Activated CD4-positive, alpha-beta T cell treated with anti-CD3 and anti-CD28 coated beads, Interleukin-2, amount 50 U/mL, for 16 hours (primary cell): ENCODE results near the gene TMEM184A.

Experiments used
- DNase-seq: peaks from one replicate; pipeline ENCODE4 v3.0.0-alpha.2; 2020

The TMEM184A gene

DNA sequence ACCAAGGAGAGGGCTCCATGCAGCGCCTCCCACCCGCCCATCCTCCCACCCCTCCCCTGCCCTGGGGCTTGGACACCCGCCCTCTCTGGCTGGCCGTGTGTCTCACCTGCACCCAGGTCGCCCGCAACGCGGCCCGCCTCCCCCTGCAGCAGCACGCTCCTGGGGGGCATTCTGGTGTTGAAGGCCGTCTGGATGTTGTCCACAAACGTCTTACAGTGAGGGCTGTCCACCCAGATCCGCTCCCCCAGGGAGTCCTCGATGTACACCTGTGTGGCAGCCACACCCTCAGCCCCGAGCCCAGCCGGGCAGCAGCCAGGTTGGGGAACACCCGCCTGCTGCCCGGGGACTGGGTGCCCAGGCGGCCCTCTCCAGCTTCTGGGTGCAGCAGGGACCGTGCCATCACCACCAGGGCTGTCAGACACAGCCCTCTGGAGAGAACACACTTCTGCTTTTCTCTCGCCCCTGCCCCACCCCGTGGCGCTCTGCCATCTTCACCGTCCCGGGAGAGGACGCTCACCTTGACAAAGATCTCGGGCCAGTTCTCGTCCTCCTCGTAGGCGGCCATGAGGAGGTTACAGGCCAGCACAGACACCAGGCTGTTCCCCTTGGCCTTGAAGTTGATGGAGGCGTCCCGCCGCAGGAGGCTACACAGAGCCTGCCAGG, 56.5 kb downstream of the TMEM184A start:
- no peak for DNase-seq

DNA sequence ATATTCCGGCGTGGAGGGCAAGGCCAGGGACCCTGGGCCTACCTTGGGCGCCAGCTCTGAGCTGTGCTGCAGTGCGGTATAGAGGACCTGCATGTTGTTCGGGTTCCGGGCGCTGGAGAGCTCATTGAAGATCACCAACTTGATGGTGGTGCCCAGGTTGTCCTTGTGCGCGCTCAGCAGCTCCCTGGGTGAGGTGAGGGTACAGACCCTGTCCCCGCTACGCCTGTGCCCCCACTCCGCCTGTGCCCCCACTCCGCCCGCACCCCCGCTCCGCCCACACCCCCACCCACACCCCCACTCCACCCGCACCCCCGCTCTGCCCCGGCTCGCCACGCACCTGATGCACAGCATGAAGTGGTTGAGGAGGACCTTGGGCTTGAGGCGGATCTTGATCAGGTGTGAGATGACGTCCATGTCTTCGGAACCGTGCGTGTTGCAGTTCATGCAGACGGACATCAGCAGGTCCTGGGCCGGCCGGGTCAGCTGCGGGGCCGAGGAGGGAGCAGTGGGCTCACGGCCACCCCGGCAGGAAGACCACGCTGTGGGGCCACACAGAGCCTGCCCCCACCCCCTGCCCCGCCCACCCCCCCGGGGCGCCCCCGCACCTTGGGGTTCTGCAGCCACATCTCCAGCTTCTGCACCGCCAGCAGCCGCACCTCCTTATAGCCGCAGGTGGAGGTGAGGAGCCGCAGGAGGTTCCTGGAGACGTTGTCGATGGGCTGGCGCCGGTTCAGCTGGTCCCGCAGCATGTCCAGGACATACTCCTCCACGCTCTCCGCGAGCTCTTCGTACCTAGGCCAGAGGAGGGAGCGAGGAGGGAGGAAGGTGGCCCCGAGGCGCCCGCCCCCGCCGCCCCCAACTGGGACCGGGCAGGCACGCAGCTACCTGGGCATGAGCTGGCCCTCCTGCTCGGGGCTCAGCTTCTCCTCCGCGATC, 57.4 kb downstream of the TMEM184A start:
- DNase-seq, result no peak

DNA sequence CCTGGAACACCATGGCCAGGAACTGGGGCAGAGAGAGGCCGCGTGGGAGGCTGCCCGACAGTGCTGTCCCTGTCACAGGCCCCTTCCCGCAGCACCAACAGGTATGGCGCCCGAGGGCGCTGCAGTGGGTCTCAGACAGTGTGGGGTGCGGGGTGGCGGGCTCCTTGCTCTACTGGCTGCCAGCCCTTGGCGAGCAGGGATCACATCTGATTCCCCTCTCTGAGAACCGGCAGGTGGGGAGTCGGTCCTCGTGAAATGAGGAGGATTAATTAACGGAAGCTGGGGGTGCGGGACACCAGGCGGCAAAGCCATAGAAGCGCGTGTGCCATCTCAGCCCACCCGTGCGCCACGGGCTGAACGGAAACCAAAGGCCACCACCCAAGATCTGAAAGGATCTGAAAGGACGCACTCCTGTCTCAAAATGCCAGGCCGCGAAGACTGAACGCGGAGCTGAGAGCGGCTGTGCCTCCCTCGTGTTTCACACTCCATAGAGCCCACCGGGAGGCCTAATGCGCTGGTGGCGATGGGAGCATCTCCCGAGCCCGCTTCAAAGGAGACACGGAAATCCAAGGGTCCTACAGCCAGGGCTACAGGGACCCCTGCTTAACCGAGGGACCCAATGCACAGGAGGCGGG, 58.6 kb downstream of the TMEM184A start:
- no peak for DNase-seq

DNA sequence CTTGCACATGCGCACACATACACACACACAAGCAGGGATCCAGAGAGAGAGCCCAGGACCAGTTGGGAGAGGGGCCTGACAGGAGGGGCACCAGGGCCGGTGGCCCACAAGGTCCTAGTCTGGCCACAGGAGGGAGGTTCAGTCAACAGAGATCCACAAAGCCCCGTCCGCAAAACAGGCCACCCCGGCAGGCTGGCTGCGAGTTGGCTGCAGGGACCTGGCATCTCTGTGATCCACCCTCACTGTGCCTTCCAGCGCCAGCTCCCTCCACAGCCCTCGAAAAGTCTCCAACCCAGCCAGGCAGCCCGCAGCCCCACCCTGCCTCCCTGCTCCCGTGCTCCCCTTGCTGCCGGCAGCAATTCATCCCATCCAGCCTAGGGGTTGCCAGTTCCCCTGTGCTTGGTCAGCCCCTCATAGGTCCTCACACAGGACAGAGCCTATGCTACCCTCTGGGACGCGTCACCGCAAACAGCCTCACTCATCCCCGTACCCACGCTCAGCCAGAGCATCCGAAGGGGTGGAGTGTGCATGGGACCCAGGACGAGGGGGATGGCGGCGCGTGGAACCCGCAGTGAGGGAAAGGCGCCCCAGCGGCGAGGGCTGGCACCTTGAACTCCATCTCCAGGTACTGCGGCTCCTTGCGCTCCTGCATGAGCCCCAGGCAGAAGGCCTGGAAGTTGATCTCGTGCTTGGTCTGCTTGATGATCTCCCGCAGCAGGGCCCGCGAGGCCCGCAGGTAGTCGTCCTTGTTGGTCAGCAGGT, 59.3 kb downstream of the TMEM184A start:
- DNase-seq, result no peak

DNA sequence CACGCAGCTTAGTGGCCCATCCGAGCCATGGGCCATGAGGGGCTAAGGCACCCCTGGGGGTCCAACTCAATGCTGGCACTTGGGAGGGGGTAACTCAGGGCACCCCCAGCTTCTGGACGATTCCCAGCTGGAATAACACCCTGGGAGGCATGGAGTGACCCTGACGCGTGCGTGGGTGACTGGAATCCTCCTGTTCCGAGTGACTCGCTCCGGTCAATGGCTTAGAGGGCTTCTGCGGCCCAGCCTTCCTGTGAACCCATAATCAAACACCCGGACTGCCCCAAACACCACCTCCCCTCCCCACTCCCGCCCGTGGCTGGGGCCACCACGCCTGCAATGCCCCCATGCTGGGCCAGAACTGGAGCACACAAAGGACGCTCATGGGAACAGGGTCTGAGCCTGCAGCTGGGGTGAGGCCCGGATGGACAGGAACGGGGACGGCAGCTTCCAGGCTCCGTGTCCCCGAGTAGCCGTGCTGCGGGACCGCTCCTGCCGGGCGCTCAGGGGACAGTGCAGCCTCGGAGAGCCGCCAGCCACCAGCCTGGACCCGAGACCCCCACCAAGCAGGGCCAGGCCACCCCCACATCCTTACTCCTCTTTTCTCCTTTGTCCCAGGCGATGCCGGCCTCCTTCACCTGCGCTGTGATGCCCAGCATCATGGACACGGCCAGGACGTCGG, 60.3 kb downstream of the TMEM184A start:
- no peak for DNase-seq

DNA sequence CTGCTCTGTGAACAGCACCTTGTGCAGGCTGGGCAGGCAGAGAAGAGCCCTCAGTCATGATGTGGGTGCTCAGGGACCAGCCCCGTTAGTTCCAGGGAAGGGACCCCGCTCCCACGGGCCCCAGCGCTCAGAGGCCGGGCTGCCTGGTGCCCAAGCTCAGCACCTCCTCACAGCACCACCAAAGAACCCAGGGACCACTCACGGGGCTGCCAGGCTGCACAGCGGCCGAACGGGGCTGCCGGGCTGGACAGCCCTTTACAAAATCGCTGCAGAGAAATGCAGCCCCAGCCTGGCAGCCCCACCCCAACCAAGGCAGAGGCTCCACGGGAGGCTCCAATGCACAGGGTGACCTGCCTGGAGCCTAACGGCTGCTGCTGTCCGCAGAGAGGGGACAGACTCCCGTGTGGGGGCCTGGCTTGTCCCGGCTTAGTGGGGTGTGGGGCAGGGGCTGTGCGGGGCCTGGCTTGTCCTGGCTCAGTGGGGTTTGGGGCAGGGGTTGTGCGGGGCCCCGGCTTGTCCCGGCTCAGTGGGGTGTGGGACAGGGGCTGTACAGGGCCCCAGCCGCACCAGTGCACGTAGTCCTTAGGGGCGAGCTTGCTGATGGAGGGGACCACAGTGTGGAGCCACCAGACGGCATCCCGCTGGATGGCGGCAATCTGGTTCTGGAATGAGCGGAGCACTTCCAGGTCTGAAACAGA, 61.0 kb downstream of the TMEM184A start:
- no peak for DNase-seq

DNA sequence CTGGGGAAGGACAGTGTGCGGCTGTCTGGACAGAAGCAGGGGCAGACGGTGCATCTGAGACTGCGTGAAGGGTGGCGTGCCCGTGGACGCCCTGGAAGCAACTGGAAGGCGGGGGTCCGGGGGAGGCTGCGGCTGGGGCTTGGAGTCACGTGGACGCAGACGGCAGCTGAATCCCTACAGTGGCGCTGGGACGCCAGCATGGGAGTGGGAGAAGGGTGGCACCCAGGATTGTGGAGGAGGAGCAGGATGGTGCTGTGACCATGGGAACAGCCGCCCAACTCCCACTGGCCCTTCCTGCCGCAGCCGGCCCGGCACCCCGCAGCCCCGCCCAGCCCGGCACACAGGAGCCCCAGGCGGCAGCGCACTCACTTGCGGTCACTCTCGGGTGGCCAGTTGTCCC, 61.6 kb downstream of the TMEM184A start:
- DNase-seq, result no peak

DNA sequence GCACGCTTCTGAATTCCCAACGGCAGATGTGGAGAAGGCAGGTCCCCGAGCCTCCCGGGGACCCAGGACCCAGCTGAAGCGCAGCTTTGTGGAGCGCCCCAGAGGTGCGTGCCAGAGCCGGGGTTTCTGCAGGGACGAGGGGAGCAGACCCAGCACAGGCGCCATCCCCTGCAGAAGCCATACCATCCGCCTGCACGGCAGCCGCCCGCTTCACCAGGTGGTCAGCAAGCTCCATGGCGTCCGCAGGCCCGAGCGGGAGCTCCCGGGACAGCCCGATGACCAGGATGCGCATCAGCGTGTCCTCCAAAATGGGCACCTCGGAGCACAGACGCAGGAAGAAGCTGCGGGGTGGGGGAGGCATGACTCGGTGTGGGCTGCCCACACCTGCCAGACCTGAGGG, 62.4 kb downstream of the TMEM184A start:
- no peak for DNase-seq

DNA sequence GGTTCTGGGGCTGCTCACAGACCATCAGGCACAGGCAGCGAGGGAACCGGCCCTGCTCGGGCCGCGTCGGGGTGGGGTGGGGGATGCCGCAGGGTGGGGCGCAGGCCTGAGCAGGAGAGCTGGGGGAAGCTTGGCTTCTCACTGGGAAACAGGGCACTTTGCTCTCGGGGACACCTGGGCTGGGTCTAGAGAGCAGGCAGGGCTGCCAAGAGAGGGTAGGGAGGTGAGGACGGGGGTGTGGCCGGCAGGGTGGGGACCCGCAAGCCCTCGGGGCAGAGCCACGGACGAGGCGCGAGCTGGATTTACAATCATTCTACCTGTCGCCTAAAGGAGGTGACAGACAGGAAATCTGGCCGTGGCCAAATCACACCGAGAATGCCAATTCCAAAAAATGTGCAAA, 62.9 kb downstream of the TMEM184A start:
- DNase-seq, result no peak

DNA sequence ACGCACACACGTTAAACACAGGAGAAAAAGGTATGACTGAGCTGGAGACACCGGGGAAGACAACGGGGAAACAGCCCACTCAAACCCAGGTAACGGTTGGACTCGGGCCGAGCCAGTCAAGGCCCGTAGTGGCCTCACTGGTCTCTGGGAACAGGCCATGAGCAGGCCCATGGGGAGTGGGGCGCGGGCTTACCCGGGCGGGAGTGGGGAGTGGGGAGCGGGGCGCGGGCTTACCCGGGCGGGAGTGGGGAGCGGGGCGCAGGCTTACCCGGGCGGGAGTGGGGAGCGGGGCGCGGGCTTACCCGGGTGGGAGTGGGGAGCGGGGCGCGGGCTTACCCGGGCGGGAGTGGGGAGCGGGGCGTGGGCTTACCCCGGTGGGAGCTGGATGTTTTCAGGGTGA, 63.4 kb downstream of the TMEM184A start:
- DNase-seq, result no peak
